Measurements from ENCODE around the gene ETV6.

Gene ETV6

DNA sequence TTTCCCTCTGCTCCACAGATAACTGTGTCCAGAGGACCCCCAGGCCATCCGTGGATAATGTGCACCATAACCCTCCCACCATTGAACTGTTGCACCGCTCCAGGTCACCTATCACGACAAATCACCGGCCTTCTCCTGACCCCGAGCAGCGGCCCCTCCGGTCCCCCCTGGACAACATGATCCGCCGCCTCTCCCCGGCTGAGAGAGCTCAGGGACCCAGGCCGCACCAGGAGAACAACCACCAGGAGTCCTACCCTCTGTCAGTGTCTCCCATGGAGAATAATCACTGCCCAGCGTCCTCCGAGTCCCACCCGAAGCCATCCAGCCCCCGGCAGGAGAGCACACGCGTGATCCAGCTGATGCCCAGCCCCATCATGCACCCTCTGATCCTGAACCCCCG is 219.9 kb downstream of the ETV6 start:
- DNase-seq, result no peak

DNA sequence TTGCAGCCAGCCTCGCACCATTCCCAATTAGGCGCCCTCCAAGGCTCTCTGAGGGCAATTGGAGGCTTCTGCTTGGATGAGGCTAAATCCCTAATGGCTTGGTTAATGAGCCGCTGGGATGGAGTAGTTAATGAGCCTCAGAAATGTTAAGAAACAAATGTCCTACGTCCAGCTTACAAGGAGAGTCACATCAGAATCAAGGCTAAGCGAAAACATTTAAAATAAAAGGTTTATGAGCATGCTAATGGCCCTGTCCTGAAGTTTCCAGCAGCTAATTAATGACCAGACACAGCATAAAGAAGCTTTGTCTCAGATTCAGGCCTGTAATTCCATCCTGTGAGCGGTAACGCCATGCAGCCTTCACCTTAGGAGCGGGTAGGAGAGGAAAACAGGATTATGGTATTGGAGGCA is 220.6 kb downstream of the ETV6 start:
- peak in 1 of 2 experiments; percentile 13 for DNase-seq

DNA sequence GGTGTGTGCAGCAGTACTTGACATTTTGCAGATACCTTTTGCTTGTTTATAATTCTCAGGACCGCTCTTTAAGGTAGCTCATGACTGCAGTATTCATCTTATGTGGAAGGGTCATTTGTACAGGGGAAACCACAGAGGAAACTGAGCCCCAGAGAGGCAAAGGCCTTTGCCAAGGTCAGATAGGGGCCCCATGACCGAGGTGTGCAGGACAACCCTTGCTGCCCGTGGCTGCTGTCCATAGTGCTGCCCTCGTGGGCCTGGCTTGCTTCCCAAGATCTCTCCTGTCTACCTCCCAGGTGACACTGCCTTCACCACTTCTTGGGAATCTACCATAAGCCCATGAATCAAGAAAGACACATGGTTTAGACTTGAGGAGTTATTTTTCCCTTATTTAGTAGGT is 222.6 kb downstream of the ETV6 start:
- no peak for DNase-seq

DNA sequence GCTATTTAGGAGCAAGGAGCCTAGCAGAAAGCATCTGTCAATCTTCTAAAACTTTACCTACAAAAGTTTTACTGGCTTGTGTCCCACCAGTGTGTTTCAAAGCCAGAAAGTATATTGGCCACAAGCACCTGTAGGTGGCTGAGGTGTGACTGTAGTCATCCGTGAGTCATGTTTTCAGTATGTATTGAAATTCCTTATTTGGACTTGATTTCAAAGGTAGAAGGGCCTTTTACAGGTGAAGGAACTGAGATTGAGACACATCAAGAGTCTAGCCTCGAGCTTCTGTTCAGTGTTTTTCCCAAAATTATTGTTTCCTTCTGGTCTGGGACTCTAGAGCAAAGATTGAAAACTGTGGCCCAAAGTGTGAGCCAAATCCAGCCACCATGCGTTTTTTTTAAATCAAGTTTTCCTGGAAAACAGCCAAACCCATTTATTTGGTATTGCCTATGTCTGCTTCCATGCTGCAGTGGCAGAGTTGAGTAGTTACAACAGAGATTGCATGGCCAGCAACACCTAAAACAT is 226.0 kb downstream of the ETV6 start:
- DNase-seq, result no peak

DNA sequence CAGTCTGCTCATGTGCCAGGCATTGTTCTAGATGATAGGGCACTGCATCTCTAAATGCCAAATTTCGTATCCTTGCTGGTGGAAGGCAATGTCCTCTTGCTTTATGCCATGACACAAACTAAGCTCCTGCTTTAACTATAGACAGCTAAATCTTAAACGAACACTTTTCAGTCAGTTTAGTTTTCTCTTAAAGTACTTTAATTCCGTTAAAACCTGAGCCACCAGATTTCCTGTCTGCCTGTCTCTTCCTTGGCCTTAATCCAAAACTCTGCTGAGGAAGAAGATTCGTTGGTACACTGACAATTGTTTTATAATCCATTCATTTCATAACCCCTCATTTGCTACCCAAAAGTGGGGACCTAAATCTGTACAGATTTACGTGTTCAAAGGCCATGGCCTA is 226.8 kb downstream of the ETV6 start:
- DNase-seq, result peak in 1 of 2 experiments; percentile 16

DNA sequence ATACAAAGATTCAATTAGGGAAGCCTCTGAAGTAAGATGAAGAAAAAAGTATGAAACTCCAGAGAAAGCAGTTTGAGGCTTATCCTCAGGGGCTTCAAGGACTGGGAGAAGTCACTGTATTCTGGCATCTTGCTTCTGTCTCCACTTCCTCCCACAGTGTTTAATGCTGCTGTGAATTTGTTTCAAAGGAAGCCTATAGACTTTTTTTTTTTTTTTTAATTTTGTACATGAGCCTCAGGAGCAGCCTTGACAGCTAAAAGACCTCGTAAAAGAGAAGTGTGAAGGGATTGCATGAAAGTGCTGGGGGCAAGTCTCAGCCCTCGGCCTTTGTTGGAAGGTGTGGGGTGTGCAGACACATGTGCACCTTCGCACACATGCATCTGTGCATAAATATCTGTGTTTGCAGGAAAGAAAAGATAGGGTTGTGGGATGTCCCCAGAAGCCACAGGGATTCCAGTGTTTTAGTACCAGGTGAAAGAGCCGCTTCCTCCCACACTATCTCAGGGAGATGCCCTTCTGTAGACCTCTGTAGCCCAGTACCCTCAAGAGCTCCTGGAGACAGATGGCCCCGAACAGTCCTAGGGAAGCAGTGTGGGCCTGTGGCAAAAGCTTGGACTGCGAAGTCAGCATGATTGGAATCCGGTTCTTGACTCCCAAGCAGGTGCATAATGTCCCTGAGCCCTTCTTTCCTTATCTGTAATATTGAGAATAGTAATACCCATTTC is 227.8 kb downstream of the ETV6 start:
- no peak for DNase-seq

DNA sequence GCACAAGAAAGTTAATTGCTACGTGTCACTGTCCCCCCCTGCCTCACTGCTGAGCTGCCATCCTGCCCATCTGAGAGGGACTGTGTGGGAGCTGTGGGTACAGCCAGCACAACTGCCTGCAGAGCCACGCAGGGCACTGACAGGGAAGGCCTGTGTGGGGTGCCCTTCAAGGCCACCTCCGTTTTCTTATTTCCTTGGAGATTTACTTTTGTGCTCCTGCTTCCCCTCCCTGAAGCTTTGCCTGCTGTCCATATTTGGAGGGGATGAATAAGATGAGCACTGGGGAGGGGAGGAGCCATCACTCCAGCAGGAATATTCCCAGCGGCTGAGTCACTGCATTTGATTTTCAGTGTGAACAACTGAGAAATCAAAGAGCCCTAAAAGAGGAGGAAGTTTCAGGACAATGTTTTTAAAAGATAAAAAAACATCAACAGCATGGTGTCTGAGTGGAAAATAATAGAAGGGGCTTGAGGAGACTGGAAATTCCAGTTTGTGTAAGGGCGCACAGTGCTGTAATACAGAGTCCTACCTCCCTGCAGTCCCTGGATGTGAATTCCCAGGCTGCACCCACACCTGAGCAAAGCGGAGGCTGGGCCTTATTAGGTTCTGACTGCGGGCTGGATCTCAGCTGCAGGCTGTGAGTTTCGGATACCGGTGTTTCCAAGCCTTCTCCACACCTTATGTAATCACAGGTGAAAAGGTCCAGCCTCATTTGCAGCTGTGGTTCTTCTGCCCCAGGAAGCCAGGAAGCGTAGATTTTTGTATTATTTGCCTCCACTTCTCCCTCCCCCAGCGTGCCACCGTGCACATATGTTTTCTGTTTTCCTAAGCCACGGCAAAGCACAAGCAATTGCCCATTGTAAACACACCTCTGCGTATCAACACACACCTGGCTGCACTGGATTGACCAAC is 228.7 kb downstream of the ETV6 start:
- peak; percentile 75 to 89 for DNase-seq

DNA sequence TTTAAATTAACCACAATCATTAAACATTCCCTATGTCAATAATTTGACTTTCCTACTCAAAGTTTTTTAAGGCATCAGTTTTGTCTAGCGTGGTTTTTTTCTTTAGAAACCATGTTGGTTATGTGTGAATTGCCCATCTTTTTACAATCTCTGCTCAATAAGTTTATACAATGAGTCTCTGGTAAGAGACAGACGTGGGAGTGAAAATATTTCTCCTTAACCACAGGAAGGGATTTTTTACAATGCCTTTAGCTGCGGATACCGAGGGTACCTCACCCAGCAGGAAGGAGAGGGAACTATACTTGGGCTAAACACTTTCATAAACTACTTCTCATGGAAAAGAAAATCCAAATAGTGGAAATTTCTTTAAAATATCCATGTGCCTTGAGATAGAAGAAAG is 229.8 kb downstream of the ETV6 start:
- no peak for DNase-seq

DNA sequence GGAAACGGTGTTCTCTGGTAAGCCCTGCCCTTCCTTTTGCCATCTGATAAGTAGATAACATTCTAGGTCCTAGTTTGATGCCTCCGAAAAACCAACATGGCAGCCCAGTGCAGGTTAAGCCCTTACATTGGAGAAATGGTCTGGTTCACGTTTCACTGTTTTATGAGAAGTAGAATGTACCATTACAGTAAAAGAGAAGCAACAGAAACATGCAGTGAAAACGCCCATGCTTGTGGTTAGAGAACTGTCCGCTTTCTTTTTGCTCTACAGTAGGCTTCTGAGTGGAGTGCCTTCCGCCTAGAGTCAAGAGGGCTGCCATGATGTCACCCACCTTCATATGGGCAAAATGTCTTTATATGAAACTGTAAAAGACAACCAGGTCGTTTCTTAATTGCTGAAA is 230.9 kb downstream of the ETV6 start:
- no peak for DNase-seq

DNA sequence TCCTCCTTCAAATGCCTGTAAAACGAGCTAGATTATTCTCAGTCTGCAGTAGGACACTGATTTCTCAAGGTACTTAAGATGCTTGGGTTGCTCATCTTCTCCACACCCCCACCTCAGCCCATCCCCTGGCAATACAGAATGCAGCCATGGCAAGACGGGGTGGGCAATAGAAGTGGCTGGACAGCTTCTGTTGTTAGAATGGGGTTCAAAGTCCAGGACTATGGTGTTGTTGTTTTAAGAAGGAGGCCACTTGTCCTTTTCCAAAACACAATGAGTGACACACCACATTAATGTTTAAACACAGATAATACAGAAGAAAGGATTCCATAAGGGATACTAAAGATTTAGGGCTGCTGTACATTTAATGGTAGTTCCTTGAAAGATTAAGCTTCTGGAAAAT is 232.4 kb downstream of the ETV6 start:
- DNase-seq, result no peak

DNA sequence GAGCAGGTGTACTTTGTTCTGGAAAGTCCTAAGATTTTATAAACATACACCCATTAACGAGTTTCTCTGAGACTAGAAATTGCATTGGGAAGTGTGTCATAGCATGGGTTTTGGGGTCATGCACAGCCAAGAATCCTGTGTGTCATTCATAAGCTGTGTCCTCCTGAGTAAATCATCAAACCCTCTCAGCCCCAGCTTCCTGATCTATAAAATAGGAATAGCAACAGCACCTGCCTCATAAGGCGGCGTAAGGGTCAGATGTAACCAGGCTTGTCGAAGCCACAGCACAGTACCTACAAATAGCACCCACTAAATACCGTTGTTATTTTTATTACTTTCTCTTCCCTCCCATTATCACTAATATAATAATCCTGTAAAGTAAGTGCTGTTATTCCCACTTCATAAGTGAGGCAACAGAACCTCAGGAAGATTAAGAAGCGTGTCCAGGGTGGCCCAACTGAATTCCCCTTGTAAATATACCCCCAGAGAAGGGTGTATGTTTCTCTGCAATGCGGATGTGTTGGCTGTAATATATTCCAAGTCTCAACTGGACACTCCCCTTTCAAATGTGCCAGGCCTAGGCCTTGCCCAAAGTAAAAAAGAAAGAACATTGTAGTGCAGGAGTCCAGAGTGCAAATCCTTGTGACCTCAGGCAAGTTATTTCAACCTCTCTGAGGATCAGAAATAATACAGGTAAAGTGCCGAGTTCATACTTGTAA is 233.0 kb downstream of the ETV6 start:
- DNase-seq, result no peak

DNA sequence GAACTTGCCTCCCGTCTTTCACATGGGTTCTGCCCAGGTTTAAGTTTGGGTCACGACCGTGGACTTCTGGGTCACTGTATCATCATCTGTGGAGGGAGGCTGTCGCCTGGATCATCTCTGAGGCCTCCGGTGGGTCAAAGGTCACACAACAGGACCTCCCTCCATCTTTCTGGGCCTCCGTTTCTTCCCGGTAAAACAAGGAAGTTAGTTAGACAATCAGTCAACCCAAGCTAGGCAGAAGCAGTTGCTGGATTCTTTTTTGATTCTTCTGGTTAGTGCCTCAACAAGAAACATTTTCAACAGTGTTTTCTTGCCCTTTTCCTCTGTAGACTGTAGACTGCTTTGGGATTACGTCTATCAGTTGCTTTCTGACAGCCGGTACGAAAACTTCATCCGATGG is 234.6 kb downstream of the ETV6 start:
- no peak for DNase-seq

DNA sequence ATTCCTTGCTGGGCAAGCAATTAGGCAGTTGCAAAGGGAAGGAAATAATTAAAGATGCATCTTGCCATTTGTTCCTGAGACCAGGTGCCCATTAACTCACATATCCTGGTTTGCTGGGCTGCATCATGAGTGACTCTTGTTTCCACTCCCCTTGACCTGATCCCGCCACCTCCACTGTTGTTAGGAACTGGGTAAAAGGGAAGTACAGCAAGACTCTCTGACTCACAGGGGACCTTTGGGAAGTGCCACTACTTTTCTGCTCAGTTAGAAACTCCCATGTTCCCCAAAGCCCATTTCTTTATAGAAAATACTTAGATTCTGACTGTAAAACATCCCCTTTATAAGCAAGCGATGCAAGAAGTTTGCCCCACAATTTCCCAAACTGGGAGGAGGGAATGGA is 235.2 kb downstream of the ETV6 start:
- peak in 1 of 2 experiments; percentile 11 for DNase-seq

DNA sequence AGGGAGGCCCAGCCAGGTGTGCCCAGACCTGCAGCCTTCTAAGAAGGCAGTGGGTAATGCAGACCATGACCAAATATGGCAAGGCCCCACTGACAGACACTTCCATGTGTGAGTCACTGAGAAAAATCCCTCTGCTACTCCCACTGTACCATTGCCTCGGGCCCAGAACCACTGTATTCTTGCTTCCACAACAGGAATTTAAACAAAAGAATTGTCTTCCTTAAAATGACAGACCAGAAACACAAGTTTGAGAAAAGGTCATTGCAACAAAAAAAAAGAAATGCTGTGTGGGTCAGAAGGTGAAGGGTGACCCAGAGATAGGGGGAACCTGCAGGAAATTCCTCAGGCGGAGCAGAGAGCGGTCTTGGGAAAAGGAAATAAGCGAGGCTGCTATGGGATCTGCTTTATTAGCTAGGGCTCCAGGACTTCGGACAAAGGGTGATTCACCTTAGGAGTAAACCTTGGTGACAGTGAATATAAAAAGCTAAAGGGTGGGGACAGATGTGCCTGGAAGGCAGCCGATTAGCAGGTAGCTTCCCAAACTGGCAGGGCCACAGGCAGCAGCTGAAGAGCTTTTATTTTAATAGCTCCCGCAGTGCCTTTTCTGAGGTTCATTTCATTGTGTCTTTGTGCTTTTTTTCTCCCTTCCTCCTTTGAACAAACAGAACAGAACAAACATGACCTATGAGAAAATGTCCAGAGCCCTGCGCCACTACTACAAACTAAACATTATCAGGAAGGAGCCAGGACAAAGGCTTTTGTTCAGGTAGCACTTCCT is 236.0 kb downstream of the ETV6 start:
- DNase-seq, result peak; percentile 71 to 93

DNA sequence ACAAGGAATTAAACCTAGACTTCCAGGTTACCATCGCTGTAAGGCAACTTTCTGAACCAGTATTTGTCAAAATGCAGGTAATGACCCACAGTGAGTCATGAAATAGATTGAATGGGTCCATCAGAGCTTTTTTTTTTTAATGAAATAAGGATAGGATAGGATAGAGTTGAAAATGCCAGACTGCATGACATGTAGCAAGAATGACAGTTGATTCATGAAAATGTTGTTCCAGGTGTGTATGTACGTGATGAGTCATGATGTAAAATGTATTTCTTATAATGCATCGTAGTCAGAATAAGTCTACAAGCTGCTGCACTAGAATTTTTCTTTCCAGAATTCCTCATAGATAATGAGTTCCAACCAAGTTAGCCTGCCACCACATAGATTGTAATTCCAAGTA is 236.9 kb downstream of the ETV6 start:
- DNase-seq, result no peak

DNA sequence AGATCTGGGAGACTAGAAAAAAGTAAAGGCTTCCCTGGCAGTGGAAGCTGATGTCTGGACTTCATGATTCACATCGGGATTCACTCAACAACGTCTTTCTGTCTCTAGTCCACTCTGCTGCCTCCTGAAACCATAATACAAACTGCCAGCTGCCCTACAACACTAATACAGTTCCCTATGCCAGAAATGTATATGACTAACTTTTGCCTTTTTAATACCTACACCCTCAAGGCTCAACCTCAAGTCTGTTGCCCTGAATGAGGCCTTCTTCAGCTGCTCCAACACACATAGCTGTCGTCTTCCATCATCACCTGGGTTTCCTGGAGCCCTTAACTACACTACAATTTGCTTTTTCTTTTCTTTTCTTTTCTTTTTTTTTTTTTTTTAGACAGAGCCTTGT is 238.6 kb downstream of the ETV6 start:
- no peak for DNase-seq

DNA sequence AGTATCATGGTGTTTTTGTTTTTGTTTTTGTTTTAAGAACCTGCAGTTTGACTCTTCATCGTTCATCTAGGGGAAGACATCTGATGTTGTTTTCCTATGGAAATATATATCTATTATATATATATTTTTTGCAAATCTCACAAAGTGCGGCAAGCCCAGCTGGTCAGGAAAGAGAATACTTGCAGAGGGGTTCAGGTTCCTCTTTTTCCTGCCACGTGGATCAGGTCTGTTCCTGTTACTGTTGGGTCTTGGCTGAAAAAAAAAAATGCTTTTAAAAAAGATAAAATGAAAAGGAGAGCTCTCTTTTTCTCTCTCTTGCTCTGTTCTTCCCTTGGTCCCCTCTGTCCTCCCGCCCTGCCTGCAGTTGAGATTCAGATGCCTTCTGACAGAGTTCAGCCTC is 241.9 kb downstream of the ETV6 start:
- no peak for DNase-seq

DNA sequence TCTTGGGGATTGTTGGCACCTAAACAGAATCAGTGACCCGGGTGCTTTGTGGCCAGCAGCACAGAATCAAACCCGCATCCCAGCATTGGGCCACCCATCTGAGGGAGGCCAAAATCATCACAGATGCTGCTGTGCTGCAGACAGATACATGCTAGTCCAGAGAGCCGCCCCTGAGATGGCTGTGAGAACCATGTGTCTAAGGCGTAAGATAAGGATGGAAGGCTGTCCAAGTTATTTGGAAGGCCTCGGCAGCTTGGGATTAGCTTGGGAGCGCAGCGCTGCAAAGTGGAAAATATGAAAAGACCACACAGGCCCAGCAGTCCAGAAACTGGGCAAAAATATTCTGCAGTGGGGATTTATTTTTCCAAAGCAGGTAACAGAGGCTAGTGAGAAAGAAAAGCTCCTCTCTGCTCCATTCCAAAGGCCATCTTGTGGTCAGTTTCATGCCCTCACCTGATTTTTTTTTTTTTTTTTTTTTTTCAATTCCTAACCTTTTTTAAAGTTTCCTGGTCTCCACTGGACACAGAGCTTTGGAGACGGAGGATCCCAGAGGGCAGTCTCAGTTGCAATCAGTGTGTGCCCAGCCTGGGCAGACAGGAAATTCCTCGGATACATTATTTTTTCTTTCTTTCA is 242.4 kb downstream of the ETV6 start:
- DNase-seq, result no peak

DNA sequence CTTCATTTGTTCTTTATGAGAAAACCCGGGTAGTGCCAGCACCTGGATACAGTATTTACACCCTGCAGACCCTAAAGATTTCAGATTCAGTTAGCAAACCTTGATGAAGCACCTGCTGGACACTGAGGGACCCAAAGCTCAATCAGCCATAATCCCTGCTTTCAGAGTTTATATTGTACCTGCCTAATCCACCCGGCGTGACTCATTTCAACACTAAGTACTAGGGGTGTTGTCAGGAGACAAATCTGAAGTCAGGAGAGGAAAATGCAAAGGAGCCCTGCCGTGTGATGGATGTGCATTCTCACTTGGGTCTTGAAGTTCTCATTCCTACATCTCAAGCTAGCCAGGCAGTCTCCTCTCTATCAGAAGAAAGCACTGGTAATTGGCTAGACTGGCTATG is 244.5 kb downstream of the ETV6 start:
- DNase-seq, result no peak

DNA sequence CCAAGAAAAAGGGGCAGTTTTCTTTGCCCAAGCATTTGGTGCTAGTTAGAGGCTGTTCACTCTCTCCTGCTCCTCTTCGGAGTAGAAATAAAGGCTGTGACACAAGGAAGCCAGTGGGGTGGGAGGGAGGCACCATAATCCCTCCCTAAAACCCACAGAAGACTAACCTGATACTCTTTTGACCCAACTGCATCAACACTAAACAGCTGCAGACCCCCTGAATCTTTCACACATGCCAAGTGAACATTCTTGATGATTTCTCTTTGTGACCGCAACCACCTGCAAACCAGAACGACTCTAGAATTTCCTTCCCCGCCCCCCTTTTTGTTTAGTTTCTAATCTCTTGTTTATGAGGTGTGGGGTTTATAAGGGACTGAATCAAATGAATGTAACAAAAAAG is 245.4 kb downstream of the ETV6 start:
- DNase-seq, result no peak

DNA sequence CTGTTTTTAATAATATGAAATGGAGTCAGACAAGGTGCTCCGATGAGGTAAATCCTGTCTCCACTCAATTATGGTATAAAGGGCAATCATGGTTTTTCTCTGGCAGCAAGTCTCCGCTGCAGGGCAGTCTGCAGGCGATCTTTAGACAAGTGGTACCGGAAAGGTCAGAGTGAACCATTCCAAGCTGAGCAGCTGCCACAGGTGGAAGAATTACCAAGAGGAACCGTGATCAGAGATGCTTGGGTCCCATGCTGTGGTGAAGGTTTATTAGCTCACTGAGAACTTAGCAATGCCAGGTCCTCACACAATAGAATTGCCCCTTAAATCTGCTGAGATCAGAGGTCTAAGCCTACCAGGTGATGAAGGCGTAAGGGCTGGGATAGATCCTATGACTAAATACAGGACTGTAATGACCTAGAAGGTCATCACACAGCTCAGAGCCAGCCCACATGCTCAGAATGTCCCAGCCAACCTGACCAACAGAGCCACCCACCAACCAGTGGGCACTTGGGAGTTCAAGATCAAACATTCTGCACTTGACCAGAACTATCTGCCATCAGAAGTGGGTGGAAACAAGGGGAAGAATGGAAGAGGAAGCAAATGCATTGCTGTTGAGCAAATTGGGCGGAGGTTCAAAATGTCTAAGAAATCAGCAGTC is 246.1 kb downstream of the ETV6 start:
- no peak for DNase-seq

All from NCI-H2081 (cell line).